ENCODE data around the gene ADAM12. TPM values are rescaled to one million over a fixed set of nuclear protein-coding genes. Genes with fewer than 3 reads are reported as not detected.

Gene ADAM12
- total and polyA plus RNA-seq, 10 of the 15 experiments (the other 5 are each of a cell fraction or from before 2014, with no cell fraction given), result under 0.01 to 0.62 (median 0.04) TPM; not detected in 5

GRCh38 chr10:126384269-126384873, 3.9 kb downstream of the ADAM12 start (continued):
- TF ChIP-seq ZNF592 (IDR thresholded peaks at IDR 0.05) (no peak), HDGF (IDR thresholded peaks at IDR 0.05) (no peak), E2F4 (IDR thresholded peaks at IDR 0.05; ENCODE audit: low read depth, low read length) (no peak), GATAD2B (conservative IDR thresholded peaks at IDR 0.05; ENCODE audit: low read depth) (no peak), NRF1 (conservative IDR thresholded peaks at IDR 0.05; ENCODE audit: low read depth, low read length) (no peak), USF1 (IDR thresholded peaks at IDR 0.05; ENCODE audit: borderline replicate concordance, extremely low read length, insufficient read depth, low read depth, low read length) (no peak), RCOR1 (conservative IDR thresholded peaks at IDR 0.05; ENCODE audit: low read depth, low read length) (no peak), HCFC1 (IDR thresholded peaks at IDR 0.05; ENCODE audit: low read length) (no peak)

Data from GM12878 (cell line).